ENCODE data around the gene UQCRC2. TPM values are rescaled to one million over a fixed set of nuclear protein-coding genes. Genes with fewer than 3 reads are reported as not detected.

UQCRC2 gene
- total and polyA plus RNA-seq, 10 of the 15 experiments (the other 5 are each of a cell fraction or from before 2014, with no cell fraction given), result 256 to 563 (median 327) TPM

DNA sequence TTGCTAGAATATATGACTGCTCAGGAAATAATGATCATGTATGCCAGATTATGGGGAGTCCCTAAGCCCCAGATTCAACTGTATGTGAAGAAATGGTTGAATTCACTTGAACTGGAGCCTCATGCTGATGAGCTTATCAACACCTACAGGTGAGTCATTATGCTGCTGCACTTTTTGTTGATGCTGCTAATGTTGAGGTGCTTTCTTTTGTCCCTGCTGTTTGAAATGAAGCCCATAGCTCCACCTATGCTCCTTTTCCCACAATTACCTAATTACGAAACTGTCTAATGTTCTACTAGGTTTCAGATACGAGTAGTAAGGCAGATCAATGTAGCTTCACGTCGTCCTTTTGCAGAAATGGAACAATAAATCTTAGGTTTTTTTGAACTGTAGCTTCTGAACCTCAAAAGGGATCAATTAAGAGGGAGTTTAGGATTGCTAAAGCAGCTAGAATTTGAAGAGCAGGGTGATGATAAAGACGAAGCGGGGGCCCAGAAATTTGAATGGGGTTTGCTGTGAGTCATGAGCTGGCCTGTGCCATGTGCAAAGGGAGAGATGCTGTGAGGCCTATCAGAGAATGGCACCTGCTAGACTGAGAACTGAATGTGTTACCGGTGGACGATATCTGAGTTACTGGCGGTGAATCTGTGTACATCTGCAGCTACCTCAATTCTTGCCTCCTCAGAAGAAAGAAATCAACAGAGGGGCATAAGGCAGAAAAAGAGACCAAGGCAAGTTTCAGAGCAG, 6.1 kb upstream of the UQCRC2 start (continued):
- TF ChIP-seq, protein P1, sequence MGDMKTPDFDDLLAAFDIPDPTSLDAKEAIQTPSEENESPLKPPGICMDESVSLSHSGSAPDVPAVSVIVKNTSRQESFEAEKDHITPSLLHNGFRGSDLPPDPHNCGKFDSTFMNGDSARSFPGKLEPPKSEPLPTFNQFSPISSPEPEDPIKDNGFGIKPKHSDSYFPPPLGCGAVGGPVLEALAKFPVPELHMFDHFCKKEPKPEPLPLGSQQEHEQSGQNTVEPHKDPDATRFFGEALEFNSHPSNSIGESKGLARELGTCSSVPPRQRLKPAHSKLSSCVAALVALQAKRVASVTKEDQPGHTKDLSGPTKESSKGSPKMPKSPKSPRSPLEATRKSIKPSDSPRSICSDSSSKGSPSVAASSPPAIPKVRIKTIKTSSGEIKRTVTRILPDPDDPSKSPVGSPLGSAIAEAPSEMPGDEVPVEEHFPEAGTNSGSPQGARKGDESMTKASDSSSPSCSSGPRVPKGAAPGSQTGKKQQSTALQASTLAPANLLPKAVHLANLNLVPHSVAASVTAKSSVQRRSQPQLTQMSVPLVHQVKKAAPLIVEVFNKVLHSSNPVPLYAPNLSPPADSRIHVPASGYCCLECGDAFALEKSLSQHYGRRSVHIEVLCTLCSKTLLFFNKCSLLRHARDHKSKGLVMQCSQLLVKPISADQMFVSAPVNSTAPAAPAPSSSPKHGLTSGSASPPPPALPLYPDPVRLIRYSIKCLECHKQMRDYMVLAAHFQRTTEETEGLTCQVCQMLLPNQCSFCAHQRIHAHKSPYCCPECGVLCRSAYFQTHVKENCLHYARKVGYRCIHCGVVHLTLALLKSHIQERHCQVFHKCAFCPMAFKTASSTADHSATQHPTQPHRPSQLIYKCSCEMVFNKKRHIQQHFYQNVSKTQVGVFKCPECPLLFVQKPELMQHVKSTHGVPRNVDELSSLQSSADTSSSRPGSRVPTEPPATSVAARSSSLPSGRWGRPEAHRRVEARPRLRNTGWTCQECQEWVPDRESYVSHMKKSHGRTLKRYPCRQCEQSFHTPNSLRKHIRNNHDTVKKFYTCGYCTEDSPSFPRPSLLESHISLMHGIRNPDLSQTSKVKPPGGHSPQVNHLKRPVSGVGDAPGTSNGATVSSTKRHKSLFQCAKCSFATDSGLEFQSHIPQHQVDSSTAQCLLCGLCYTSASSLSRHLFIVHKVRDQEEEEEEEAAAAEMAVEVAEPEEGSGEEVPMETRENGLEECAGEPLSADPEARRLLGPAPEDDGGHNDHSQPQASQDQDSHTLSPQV (IDR thresholded peaks at IDR 0.05), result no peak
- TF ChIP-seq, protein P2, sequence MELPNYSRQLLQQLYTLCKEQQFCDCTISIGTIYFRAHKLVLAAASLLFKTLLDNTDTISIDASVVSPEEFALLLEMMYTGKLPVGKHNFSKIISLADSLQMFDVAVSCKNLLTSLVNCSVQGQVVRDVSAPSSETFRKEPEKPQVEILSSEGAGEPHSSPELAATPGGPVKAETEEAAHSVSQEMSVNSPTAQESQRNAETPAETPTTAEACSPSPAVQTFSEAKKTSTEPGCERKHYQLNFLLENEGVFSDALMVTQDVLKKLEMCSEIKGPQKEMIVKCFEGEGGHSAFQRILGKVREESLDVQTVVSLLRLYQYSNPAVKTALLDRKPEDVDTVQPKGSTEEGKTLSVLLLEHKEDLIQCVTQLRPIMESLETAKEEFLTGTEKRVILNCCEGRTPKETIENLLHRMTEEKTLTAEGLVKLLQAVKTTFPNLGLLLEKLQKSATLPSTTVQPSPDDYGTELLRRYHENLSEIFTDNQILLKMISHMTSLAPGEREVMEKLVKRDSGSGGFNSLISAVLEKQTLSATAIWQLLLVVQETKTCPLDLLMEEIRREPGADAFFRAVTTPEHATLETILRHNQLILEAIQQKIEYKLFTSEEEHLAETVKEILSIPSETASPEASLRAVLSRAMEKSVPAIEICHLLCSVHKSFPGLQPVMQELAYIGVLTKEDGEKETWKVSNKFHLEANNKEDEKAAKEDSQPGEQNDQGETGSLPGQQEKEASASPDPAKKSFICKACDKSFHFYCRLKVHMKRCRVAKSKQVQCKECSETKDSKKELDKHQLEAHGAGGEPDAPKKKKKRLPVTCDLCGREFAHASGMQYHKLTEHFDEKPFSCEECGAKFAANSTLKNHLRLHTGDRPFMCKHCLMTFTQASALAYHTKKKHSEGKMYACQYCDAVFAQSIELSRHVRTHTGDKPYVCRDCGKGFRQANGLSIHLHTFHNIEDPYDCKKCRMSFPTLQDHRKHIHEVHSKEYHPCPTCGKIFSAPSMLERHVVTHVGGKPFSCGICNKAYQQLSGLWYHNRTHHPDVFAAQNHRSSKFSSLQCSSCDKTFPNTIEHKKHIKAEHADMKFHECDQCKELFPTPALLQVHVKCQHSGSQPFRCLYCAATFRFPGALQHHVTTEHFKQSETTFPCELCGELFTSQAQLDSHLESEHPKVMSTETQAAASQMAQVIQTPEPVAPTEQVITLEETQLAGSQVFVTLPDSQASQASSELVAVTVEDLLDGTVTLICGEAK (IDR thresholded peaks at IDR 0.05; ENCODE audit: borderline replicate concordance), result no peak
- TF ChIP-seq BMI1 (IDR thresholded peaks at IDR 0.05; ENCODE audit: borderline replicate concordance) (no peak), KAT2A (conservative IDR thresholded peaks at IDR 0.05; ENCODE audit: control insufficient read depth, low read depth, low read length) (no peak), WRNIP1 (IDR thresholded peaks at IDR 0.05; ENCODE audit: borderline replicate concordance, low read depth, low read length) (no peak), DPF2 (IDR thresholded peaks at IDR 0.05) (peak; percentile 44; the same call in 1 of the 2 replicates), JUND (IDR thresholded peaks at IDR 0.05; ENCODE audit: low read depth, low read length) (no peak), CREM (IDR thresholded peaks at IDR 0.05; ENCODE audit: low read depth) (0 out of 2 replicates have a peak, but pooled peaks have one; percentile 16), POLR2AphosphoS2 (IDR thresholded peaks at IDR 0.05; ENCODE audit: low read depth, low read length) (no peak)
- TF ChIP-seq, protein P3, sequence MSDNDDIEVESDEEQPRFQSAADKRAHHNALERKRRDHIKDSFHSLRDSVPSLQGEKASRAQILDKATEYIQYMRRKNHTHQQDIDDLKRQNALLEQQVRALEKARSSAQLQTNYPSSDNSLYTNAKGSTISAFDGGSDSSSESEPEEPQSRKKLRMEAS (IDR thresholded peaks at IDR 0.05; ENCODE audit: low read depth, low read length), result no peak
- TF ChIP-seq, protein P4, sequence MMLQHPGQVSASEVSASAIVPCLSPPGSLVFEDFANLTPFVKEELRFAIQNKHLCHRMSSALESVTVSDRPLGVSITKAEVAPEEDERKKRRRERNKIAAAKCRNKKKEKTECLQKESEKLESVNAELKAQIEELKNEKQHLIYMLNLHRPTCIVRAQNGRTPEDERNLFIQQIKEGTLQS (IDR thresholded peaks at IDR 0.05; ENCODE audit: borderline replicate concordance, extremely low read depth, low read depth, low read length), result no peak
- TF ChIP-seq, protein P5, sequence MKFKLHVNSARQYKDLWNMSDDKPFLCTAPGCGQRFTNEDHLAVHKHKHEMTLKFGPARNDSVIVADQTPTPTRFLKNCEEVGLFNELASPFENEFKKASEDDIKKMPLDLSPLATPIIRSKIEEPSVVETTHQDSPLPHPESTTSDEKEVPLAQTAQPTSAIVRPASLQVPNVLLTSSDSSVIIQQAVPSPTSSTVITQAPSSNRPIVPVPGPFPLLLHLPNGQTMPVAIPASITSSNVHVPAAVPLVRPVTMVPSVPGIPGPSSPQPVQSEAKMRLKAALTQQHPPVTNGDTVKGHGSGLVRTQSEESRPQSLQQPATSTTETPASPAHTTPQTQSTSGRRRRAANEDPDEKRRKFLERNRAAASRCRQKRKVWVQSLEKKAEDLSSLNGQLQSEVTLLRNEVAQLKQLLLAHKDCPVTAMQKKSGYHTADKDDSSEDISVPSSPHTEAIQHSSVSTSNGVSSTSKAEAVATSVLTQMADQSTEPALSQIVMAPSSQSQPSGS (IDR thresholded peaks at IDR 0.05; ENCODE audit: low read length), result no peak
- TF ChIP-seq, protein P6, sequence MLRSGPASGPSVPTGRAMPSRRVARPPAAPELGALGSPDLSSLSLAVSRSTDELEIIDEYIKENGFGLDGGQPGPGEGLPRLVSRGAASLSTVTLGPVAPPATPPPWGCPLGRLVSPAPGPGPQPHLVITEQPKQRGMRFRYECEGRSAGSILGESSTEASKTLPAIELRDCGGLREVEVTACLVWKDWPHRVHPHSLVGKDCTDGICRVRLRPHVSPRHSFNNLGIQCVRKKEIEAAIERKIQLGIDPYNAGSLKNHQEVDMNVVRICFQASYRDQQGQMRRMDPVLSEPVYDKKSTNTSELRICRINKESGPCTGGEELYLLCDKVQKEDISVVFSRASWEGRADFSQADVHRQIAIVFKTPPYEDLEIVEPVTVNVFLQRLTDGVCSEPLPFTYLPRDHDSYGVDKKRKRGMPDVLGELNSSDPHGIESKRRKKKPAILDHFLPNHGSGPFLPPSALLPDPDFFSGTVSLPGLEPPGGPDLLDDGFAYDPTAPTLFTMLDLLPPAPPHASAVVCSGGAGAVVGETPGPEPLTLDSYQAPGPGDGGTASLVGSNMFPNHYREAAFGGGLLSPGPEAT (IDR thresholded peaks at IDR 0.05; ENCODE audit: low read depth), result 0 out of 2 replicates have a peak, but pooled peaks have one; percentile 39
- TF ChIP-seq, protein P7, sequence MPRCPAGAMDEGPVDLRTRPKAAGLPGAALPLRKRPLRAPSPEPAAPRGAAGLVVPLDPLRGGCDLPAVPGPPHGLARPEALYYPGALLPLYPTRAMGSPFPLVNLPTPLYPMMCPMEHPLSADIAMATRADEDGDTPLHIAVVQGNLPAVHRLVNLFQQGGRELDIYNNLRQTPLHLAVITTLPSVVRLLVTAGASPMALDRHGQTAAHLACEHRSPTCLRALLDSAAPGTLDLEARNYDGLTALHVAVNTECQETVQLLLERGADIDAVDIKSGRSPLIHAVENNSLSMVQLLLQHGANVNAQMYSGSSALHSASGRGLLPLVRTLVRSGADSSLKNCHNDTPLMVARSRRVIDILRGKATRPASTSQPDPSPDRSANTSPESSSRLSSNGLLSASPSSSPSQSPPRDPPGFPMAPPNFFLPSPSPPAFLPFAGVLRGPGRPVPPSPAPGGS (IDR thresholded peaks at IDR 0.05; ENCODE audit: borderline replicate concordance, insufficient read depth, low read depth, low read length, poor library complexity, severe bottlenecking), result no peak
